Muscle layer of colon (tissue), 2 donors: Measurements from ENCODE around the gene OXCT2.

ENCODE experiments used
- H3K27ac ChIP-seq: one replicate; pipeline ENCODE4 v1.7.0; 2013; ENCODE audit warnings: low read depth, mild to moderate bottlenecking, low read length, moderate library complexity
- H3K27me3 ChIP-seq, 2 donors: one replicate each; pipeline ENCODE4 v1.7.0; 2013; ENCODE audit warnings: low read length in 2 of 2, mild to moderate bottlenecking in 2 of 2; ENCODE audit not compliant: insufficient read depth in 2 of 2, control insufficient read depth in 1 of 2
- H3K36me3 ChIP-seq: one replicate; pipeline ENCODE4 v1.7.0; 2013; ENCODE audit warnings: mild to moderate bottlenecking, low read length; ENCODE audit not compliant: insufficient read depth
- H3K4me1 ChIP-seq: one replicate; pipeline ENCODE4 v1.7.0; 2013; ENCODE audit warnings: mild to moderate bottlenecking, low read length; ENCODE audit not compliant: insufficient read depth
- H3K4me3 ChIP-seq, 2 donors: one replicate each; pipeline ENCODE4 v1.7.0; 2013; ENCODE audit warnings: low read length in 2 of 2, low read depth in 1 of 2, mild to moderate bottlenecking in 1 of 2, moderate library complexity in 1 of 2
- H3K9ac ChIP-seq: one replicate; pipeline ENCODE4 v1.7.0; 2013; ENCODE audit warnings: low read length
- H3K9me3 ChIP-seq: one replicate; pipeline ENCODE4 v1.7.0; 2013; ENCODE audit warnings: mild to moderate bottlenecking, low read length
- donor health status: abdominal sarcoma.
- donor health status: Adenocarcinoma of cecum.

Gene OXCT2

GRCh38 chr1:39722495-39722894, 48.7 kb downstream of the OXCT2 start:
- Histone ChIP-seq H3K9me3 (no peaks in the 10 kb centered on the region), H3K9ac (no peak overlapping the region), H3K4me3 (no peak overlapping the region), H3K27me3 (peaks cover 0 to 6% of the 10 kb centered on the region in 2 donors), H3K36me3 (no peaks in the 10 kb centered on the region), H3K27ac (no peak overlapping the region), H3K4me1 (no peaks in the 10 kb centered on the region)

GRCh38 chr1:39721664-39722063, 49.5 kb downstream of the OXCT2 start:
- Histone ChIP-seq H3K9me3 (no peaks in the 10 kb centered on the region), H3K9ac (no peak overlapping the region), H3K36me3 (no peaks in the 10 kb centered on the region), H3K4me1 (no peaks in the 10 kb centered on the region), H3K27ac (no peak overlapping the region), H3K27me3 (no peaks in the 10 kb centered on the region), H3K4me3 (no peak overlapping the region)

- no peak overlapping the region for H3K27ac ChIP-seq
- H3K9ac ChIP-seq, result no peak overlapping the region
- H3K9me3 ChIP-seq, result no peaks in the 10 kb centered on the region
- no peak overlapping the region for H3K4me3 ChIP-seq
- H3K27me3 ChIP-seq, result no peaks in the 10 kb centered on the region
- no peaks in the 10 kb centered on the region for H3K4me1 ChIP-seq
- H3K36me3 ChIP-seq, result no peaks in the 10 kb centered on the region
Measured at GRCh38 chr1:39720094-39720999, 50.8 kb downstream of the OXCT2 start.
